GM18511 (cell line): Measurements from ENCODE around the gene PFKP.
"Not testable (repeated sequence)": the region's sequence is repeated elsewhere in the genome, so short reads cannot be mapped to it uniquely, and the experiment has no call there.

Experiments
- ATAC-seq: cut with Tn5 transposase; IDR thresholded peaks from one replicate; pipeline ENCODE4 v1.9.1; 2021; ENCODE audit warnings: mild to moderate bottlenecking, moderate library complexity; ENCODE audit not compliant: unreplicated experiment

The PFKP gene

DNA sequence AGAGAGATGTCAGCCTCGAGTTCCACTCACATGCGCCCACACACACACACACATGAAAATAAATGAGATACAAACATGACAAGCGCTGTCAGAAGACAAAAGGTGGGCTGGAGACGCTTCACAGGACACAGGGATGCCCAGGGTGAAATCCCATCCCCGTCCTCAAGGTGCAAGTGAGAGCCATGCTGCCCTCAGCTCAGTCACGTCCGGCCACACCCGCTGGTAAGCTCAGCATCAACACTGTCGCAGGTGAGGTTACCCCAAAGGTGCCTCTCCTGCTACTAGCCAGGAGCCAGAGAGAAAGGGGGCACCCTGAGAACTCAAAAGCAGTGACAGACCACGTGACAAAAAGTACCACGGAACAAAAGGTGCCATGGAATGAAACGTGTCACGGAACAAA lies 83.0 kb downstream of the PFKP start:
- ATAC-seq: no peak

- ATAC-seq: no peak
Measured at GRCh38 chr10:3150961-3151360, 83.6 kb downstream of the PFKP start.

DNA sequence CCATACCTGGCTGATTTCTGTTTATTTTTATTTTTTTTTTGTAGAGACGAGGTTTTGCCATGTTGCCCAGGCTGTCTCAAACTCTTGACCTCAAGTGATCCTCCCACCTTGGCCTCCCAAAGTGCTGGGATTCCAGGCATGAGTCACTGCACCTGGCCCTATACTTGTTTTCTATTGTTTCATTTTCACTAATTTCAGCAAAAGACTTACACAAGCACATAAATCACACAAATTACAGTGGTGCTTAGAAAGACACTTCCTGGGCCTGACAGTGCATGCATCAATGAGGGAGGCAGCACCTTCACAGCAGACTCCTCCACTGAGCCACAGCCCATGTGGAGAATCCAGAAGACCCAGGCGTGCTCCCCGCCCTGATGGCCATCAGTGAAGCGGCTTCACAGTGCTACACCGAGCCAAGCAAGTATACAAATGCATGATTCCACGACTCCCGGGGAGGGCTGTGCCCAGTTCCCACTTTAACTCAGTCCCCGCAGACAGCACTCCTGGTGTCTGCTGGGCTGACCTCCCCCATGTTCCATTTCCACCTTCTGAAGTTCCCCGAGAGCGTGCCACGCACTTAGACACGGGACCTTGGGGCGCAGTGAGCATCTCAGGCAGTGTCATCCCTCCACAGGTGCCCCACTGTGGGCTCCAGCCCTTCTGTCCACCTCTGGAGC lies 84.7 kb downstream of the PFKP start:
- ATAC-seq: no peak

DNA sequence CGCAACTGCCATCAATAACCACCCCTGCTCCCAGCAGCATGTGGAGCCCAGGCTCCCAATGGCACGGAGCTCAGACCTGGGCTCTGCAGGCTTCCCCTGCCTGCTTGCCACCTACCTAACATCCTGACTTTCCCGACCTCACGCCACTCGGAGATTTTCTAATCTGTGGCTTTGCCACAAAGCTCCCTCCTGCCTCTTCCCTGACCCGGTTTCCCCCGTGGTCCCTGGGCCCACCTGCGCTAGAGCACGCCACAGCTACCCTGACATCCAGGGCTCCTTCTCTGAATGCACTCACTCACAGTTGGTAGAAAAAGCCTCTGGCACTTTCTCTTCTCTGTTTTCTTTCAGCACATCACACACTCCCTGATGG lies 85.2 kb downstream of the PFKP start:
- no peak for ATAC-seq

GRCh38 chr10:3154666-3155065 lies 87.3 kb downstream of the PFKP start:
- ATAC-seq: no peak

DNA sequence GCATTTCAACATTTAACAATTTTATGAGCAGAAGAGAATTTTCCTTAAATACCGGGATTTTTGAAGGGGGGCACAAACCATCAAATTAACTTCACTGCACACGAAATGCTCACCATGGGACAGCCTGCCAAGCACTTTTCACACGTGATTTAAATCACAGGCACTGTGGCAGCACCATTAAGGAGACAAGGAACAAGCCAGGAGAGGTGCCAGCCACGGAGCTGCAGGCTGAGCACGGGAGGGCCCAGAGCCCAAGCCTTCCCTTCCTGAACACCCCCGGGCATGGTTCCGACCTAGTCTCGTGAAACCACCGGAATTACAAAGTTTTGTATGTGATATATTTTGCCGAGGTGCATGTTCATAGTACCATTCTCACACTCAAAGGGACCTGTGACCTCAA lies 91.8 kb downstream of the PFKP start:
- ATAC-seq: no peak

GRCh38 chr10:3162533-3162932 lies 95.2 kb downstream of the PFKP start:
- no peak for ATAC-seq

DNA sequence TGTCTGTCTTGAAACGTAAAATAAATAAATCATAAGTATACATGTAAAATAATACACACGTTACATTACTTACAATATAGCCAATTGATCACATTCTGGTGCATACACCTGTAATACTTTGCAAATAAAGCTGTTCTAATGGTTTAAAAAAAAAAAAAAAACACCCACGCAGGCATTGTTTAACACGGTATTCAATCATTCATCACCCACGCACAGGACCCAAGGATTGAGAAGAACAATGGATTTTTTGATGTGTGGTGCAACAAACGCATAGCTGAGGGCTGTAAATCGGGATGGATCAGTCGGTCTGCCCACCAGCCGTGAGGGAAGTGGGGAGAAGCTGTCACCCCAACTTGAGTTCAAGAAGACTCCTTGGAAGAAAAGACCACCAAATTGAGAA lies 96.5 kb downstream of the PFKP start:
- no peak for ATAC-seq

DNA sequence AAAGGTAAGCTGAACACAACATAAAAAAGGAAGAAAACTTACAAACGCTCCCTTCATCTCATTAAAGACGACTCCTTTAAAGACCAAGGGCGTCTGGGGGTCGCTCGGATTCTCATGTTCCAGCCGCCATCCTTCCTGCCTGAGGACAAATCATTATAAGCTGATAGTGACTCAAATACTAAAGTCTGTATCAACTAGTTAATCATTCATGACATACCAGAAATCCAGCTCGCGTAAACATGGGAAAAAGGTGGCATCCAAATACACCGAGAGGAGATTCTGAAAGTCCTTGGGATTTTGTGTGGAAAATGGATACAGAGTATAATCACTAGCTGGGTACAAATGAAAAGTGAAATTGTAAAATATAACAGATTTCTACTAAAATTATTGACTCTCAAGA lies 97.8 kb downstream of the PFKP start:
- ATAC-seq: no peak

GRCh38 chr10:3166496-3167290 lies 99.3 kb downstream of the PFKP start:
- ATAC-seq: no peak

DNA sequence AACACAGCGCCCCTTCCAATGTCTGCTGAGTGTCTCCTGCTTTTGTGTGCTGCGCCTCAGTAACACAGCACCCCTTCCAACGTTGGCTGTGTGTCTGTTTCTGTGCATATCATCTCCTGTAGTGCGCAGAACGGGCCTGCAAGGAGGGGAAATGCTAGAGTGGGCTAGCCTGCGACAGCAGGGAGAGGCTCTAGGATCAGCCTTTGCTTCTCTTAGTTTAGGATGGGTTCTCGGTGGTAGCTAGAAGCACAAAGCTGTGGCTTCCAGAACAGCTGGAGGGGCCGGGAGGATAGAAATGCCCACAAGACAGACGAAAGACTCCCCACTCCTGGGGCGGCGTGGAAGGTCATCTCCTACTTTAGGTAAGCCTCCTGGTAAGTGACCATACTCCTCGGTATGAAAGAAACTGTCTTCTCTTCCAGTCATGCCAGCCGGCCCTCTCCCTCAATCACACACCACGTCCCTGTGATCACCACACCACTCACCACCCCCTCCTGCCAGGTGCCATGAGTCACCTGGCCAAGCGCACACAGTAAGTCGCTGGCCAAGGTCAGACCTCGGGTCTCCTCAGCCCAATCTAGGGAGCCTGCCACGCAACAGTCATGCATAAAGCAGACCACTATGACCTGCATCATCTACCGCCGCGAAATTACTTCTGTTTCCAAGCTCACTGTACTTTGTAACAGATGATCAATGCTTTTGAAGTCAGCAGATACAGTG lies 100.4 kb downstream of the PFKP start:
- no peak for ATAC-seq

DNA sequence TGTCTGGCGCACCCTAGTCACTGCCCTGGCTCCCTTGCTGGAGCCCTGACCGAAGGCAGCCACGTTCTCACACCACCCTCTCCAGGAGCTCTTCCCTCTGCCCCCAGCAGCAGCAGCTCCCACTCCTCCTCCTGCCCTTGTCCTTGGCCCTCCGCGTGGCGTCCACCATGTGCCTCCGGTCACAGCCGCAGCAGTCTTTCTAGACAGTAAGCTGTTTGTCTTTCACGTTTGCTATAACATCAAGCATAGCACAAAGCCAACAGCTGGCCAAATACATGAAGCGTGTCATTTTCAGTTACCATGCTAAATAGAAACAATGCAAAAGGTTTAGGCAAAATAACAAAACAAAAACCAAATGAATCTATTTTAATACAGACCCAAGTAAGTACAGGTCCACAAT lies 101.9 kb downstream of the PFKP start:
- no peak for ATAC-seq

GRCh38 chr10:3169673-3170072 lies 102.3 kb downstream of the PFKP start:
- no peak for ATAC-seq

DNA sequence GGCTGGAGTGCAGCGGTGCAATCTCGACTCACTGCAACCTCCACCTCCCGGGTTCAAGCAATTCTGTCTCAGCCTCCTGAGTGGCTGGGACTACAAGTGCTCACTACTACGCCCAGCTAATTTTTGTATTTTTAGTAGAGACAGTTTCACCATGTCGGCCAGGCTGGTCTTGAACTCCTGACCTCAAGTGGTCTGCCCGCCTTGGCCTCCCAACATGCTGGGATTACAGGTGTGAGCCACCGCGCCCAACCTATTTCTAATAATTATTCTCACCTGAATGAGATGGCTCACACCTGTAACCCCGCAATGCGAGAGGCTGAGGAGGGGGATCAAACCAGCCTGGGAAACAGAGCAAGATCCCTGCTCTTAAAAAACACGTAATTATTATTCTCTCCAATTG lies 104.1 kb downstream of the PFKP start:
- ATAC-seq: not testable (repeated sequence)

DNA sequence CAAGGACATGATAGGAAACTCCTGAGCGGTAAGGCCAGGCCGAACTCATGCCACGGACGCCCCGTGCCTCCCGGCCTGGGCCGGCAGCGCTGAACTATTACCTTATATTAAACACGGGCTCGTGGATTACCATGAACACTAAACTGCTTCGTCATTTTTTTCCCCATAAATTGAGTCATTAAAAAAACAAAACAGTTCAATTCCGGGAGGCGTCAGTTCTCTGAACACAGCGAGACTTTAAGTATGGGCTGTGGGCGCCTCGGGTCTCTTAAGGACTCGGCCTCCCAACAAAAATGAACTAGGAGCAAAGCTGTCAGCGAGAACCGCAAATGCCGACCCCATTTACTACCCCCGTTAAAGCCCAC lies 104.7 kb downstream of the PFKP start:
- no peak for ATAC-seq

DNA sequence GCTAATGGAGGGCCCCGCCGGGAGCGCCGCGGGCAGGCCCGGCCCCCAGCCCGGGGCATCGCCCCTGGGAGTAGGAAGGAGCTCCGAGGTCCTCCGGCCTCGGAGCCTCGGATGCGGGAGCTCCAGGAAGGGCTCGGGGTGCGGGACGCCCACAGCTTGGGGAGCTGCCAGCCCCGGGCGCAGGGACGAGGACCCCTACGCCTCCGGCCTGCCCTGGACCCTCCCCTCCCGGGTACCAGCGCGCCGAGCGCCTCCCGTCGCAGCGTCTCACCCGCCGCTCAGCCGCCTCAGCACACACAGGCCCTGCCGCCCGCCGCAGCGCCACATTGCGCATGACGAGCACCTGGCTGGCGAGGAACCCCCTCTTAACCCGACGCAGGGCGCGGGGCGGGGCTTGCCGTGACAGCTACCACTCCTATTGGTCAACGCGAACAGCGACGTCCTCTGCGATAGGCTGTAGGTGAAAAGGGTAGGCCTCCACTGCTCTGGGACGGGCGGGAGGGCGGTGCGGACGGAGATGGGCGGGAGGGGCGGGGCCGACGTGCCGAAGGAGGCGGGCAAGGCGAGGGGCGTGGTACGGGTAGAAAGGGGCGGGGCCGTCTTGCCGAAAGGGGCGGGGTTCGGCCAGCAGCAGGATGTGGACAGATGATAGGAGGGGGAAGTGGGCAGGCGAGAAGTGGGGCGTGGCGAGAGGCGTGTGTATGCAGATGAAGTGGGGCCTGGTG lies 105.3 kb downstream of the PFKP start, which contains the start of gene PITRM1:
Gene PITRM1, minus strand, starts transcription at position 337 of the 725 bp plus-strand sequence. Its CDS starts 10 bp downstream, at position 327.
- peak; percentile 95 for ATAC-seq

DNA sequence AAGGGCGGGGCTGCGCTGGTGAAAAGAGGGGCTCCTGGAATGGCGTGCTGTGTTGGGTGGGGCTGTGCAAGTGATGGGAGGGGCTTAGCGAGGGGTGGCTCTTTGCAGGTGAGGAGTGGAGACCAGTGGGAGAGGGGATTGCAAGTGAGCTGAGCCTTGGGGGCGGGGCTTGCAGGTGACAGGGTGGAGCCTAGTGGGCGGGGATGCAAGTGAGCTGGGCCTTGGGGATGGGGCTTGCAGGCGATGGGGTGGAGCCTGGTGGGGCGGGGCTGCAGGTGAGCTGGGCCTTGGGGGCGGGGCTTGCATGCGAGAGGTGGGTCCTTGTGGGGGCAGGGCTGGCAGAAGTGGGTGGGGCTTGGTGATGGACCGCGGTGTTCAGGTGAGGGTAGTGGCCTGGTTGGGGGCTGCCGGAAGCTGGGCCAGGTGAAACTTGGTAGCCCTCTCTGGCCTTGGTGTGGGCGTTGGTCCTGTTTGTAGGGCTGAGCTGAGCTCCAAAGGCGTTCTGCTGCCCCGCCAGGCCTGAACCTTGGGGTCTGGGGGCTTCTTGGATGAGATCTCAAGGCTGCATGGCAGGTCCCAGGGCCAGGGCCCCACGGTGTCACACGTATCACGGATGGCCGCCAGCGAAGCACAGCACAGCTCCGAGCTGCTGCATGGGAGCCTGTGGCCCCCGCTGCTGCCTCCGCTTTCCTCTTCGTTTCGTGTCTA lies 106.0 kb downstream of the PFKP start:
- ATAC-seq: peak; percentile 40

DNA sequence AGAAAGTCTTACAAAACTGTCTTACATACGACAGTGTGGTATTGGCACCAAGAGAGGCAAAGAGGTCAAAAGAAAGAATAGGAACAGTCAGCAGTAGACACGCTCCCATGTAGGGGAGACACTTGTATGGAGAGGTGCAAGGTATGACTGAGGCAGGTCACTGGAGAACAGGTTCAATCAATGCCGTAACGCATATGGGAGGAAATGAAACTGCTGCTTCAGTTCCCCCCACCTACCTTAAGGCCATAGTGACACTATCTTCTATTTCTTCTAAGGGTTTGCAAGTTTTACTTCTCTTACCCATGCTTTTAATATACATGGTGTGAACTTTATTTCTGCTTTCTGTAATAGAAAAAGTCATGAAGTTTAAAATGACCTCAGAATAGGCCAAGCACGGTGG lies 110.7 kb downstream of the PFKP start:
- ATAC-seq: peak; percentile 43

- no peak for ATAC-seq
Measured at GRCh38 chr10:3179174-3179573, 111.8 kb downstream of the PFKP start.

DNA sequence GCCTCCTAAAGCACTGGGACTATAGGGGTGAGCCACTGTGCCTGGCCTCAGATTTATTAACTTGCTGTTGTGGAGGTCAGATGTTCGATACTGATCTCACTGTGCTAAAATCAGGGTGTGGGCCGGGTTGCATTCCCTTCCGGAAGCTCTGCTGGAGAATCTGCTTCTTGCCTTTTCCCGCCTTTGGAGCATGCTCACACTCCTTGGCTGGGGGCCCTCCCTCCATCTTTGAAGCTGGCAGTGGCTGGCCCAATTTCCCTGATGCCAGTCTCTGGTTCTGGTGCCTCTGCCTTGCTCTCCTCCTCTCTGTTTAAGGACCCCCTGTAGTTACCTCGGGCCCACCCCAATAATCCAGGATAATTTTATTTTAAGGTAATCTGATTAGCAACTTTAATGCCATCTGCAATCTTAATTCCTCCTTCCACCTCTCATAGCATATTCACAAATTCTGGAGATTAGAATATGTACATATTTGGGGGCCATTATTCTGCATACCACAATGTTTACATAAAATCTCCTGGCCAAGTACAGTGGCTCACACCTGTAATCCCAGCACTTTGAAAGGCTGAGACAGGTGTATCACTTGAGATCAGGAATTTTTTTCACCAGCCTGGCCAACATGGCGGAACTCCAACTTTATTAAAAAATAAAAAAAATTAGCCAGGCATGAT lies 113.1 kb downstream of the PFKP start:
- no peak for ATAC-seq
